ENCODE results near the gene SETD1B. TPM values are rescaled to one million over a fixed set of nuclear protein-coding genes. Genes with fewer than 3 reads are reported as not detected.
A peak's percentile ranks its signal among the peaks of the same experiment; 100 is the strongest.
"Not testable (repeated sequence)": the region's sequence is repeated elsewhere in the genome, so short reads cannot be mapped to it uniquely, and the experiment has no call there.

The SETD1B gene
- total RNA-seq, 1 donor from 2014 or later, result 22.7 TPM

DNA sequence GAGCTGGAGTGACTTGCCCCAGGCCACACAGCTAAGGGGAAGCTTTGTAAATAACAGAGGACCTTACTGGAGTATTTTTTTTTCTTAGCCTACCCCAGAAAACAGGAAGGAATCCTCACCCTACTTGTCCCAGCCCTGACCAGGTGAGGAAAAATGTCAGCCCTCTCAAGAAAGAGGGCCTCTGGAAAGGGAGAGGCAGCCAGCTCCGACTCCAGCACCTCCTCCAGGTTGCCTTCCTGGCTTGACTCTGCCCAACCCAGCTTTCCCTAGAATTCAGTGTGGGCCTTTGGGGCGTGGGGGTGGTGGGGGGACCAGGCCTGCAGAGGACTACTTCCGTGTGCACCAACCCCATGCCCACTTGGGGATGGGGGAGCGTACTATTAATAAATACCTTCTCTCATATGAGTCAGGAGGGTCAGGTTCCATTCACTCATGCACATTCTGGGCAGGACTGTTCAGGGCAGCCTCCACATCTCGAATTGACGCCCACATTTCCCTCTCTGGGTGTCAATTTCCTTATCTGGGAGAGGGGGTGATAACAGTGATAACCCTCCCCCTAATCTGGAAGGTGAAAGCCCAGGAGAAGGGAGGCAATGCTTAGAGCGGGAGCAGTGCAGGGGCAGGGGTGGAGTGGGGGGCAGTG, 15.5 kb upstream of the SETD1B start:
- no peak overlapping the region for H3K4me3 ChIP-seq
- no peak for DNase-seq (ENCODE audit: low spot score in 2 of 2)
- H3K27ac ChIP-seq, result no peak overlapping the region

DNA sequence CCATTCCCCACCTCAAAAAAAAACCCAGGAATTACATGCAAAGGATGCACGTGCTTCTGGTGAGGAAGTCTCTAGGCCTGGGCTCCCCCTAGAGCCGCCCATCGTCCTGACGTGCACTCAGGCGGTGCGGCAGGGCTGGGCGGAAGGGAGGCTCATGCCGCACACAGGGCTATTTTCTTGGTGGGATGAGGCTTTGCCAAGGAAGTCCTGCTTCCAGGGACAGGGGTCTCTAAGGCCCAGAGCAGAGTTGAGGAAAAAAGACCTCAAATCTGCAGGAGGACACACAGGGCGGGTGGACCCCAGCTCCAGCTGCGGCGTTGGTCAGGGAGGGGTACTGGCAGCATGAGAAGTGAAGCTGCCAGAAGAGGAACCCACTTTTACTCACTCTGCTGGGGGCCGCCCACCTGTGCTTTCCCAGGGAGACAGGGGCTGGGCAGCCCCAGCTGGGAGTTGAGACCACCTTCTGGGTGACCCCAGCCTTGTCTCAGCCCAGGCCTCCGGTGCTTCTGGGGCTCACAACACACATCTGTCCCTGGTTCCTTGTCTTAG, 14.5 kb upstream of the SETD1B start:
- H3K4me1 ChIP-seq, result peaks cover 3 to 8% of the 10 kb centered on the region in 2 donors
- no peaks in the 10 kb centered on the region for H3K9me3 ChIP-seq
- DNase-seq (ENCODE audit: low spot score in 2 of 2), result no peak
- TF ChIP-seq, protein P1, sequence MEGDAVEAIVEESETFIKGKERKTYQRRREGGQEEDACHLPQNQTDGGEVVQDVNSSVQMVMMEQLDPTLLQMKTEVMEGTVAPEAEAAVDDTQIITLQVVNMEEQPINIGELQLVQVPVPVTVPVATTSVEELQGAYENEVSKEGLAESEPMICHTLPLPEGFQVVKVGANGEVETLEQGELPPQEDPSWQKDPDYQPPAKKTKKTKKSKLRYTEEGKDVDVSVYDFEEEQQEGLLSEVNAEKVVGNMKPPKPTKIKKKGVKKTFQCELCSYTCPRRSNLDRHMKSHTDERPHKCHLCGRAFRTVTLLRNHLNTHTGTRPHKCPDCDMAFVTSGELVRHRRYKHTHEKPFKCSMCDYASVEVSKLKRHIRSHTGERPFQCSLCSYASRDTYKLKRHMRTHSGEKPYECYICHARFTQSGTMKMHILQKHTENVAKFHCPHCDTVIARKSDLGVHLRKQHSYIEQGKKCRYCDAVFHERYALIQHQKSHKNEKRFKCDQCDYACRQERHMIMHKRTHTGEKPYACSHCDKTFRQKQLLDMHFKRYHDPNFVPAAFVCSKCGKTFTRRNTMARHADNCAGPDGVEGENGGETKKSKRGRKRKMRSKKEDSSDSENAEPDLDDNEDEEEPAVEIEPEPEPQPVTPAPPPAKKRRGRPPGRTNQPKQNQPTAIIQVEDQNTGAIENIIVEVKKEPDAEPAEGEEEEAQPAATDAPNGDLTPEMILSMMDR (IDR thresholded peaks at IDR 0.05), result no peak
- no peaks in the 10 kb centered on the region for H3K36me3 ChIP-seq
- no peak overlapping the region for H3K27ac ChIP-seq
- H3K27me3 ChIP-seq, result no peaks in the 10 kb centered on the region
- H3K4me3 ChIP-seq, result no peak overlapping the region
- intact Hi-C loops (cut with DNase I), result no loop called here

More for the DNA sequence above, 15.5 kb upstream of the SETD1B start:
- TF ChIP-seq, protein P1 (IDR thresholded peaks at IDR 0.05), result no peak
- H3K27me3 ChIP-seq, result no peaks in the 10 kb centered on the region
- no peaks in the 10 kb centered on the region for H3K36me3 ChIP-seq
- H3K9me3 ChIP-seq, result no peaks in the 10 kb centered on the region
- intact Hi-C loops (cut with DNase I), result no loop called here
- peaks cover 0 to 2% of the 10 kb centered on the region in 2 donors for H3K4me1 ChIP-seq

DNA sequence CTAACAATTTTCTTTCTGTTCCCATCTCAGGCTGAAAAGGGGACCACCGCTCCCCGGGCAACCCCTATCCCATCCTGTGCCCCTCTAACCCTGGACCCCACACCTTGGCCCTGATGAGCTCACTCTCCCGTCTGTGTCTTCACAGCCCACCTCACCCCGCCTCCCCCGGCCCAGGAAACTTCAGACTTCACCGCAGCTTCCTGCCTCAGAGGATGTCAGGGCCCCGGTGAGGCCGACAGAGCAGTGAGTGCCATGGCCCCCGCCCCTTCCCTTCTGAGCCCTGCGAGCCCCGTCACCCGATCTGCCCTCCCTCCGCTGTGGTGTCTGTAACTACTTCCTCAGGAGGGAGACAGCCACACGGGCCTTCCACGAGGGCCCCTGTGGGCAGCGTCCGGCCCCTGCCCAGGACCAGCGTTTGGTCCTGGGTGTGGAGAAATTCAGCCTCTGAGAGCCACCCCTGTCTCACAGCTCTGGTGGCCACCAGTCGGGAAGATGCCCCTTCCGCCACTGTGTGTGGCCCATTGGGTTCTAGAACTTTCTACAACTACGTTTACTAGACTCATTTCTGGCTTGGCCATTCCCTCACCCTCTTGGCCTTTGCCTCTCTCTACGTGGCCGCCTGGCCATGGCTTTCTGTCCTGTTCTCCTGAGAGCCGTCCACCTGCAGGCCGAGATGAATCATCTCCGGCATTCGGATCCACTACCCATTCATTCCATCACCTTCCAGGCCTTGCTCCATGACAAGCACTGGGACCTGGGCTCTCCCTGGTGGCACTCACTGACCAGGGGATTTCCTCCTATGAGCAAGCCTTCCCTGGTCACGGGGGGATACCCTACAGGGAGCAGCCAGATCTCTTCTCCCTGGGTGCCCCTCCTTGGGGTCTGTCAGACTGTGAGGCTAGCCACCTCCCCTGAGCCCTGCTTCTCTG, 13.7 kb upstream of the SETD1B start:
- Histone ChIP-seq H3K27me3 (no peaks in the 10 kb centered on the region), H3K27ac (no peak overlapping the region), H3K4me1 (peaks cover 8 to 9% of the 10 kb centered on the region in 2 donors), H3K4me3 (no peak overlapping the region), H3K36me3 (no peaks in the 10 kb centered on the region), H3K9me3 (no peaks in the 10 kb centered on the region)
- intact Hi-C loops (cut with DNase I), result loop anchor here (10.0 kb wide), 1 partner anchor 435 kb away; the partner anchor contains the start of gene DIABLO
- TF ChIP-seq, protein P1 (IDR thresholded peaks at IDR 0.05), result no peak
- DNase-seq (ENCODE audit: low spot score in 2 of 2), result peak in 1 of 2 donors; percentile 56

DNA sequence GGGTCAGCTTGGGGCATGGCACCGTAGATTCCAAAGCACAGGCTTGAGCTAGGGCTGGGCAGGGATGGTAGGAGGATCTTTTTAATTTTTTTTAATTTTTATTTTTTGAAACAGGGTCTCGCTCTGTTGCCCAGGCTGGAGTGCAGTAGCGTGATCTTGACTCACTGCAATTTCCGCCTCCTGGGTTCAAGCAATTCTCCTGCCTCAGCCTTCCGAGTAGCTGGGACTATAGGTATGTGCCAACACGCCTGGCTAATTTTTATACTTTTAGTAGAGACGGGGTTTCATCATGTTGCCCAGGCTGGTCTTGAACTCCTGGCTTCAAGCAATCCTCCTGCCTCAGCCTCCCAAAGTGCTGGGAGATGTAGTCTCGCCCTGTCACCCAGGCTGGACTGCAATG, 13.0 kb upstream of the SETD1B start:
- not testable (repeated sequence) for DNase-seq (ENCODE audit: low spot score in 2 of 2); H3K4me3 ChIP-seq; H3K9me3 ChIP-seq; H3K27me3 ChIP-seq; H3K27ac ChIP-seq; H3K36me3 ChIP-seq
- H3K4me1 ChIP-seq, result peaks cover 15 to 16% of the 10 kb centered on the region in 2 donors
- intact Hi-C loops (cut with DNase I), result loop anchor here (10.0 kb wide), 1 partner anchor 434 kb away; the partner anchor contains the start of gene DIABLO

DNA sequence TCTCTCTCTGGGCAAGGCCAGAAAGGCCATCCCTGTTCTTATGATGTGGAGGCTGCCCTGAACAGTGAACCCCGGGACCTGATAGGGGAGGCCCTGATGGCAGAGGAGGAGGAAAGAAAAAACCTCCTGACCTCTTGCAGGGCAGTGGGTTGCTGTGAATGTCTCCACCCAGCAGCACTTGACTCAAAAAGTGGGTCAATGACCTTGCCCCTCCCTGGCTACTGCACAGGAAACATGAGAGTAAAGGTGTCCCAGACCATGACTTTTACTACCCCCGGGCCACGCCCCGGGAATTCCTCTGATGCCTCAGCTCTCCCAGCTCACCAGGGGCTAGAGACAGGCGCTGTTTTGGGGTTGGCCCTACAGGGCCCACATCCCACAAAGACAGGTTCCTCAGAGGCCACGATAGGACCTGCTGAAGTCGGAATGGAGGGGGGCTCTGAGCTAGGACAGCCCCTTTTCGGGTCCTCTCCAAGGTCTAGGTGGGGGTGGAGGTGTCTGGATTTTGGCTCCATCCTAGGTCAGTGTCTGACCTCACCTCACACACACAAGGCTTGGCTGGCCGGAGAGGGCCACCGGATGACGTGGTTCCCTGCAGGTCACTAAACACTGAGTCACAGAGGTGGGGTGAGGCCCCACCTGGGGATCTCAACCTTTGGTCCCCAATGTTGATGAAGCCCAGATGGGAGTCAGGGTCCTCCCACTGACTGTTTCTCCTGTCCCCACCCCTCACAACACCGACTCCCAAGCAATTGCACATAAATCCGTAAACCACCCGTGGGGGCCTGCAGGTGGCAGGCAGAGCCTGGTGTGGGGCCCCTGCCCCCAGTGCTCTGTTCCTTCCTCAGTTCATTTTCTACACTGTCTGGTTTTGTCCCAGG, 11.9 kb upstream of the SETD1B start:
- Histone ChIP-seq H3K27me3 (no peaks in the 10 kb centered on the region), H3K36me3 (peaks cover 5 to 7% of the 10 kb centered on the region in 2 donors), H3K9me3 (no peaks in the 10 kb centered on the region), H3K4me3 (peak overlapping the region in 1 of 2 donors; percentile 67), H3K27ac (no peak overlapping the region), H3K4me1 (peaks cover 23 to 25% of the 10 kb centered on the region in 2 donors)
- TF ChIP-seq, protein P1 (IDR thresholded peaks at IDR 0.05), result no peak
- intact Hi-C loops (cut with DNase I), result loop anchor here (10.0 kb wide), 1 partner anchor 433 kb away; the partner anchor contains the start of gene DIABLO
- no peak for DNase-seq (ENCODE audit: low spot score in 2 of 2)
